WERI-Rb-1 (cell line): ENCODE results near the gene ATAD3B.
A peak's percentile ranks its signal among the peaks of the same experiment; 100 is the strongest.

Source experiments
- DNase-seq: peaks from one replicate; pipeline ENCODE4 v3.0.0-alpha.2; 2020
- H3K27ac ChIP-seq: fragments of 250-450 bp; sonication (Bioruptor Pico); 2 replicates; pipeline ENCODE4 v1.5.1; 2020; ENCODE audit warnings: mild to moderate bottlenecking, moderate library complexity
- H3K27me3 ChIP-seq: fragments of 250-450 bp; sonication (Bioruptor Pico); 2 replicates; pipeline ENCODE4 v1.5.1; 2021; ENCODE audit warnings: mild to moderate bottlenecking, low read depth, moderate library complexity; ENCODE audit not compliant: insufficient read depth, severe bottlenecking
- H3K36me3 ChIP-seq: fragments of 250-450 bp; sonication (Bioruptor Pico); 2 replicates; pipeline ENCODE4 v1.5.1; 2020; ENCODE audit warnings: mild to moderate bottlenecking, moderate library complexity
- H3K4me3 ChIP-seq: 2 replicates; pipeline ENCODE4 v1.5.1; 2011; ENCODE audit warnings: low read depth, mild to moderate bottlenecking, control low read depth, low read length
- H3K9me3 ChIP-seq: fragments of 250-450 bp; sonication (Bioruptor Pico); 2 replicates; pipeline ENCODE4 v1.5.1; 2021; ENCODE audit warnings: mild to moderate bottlenecking, moderate library complexity; ENCODE audit not compliant: severe bottlenecking
- CTCF ChIP-seq: IDR thresholded peaks from 2 replicates; pipeline ENCODE4 v1.5.1; 2011; ENCODE audit warnings: low read depth, mild to moderate bottlenecking, control low read depth, inconsistent platforms, low read length

Gene ATAD3B

DNA sequence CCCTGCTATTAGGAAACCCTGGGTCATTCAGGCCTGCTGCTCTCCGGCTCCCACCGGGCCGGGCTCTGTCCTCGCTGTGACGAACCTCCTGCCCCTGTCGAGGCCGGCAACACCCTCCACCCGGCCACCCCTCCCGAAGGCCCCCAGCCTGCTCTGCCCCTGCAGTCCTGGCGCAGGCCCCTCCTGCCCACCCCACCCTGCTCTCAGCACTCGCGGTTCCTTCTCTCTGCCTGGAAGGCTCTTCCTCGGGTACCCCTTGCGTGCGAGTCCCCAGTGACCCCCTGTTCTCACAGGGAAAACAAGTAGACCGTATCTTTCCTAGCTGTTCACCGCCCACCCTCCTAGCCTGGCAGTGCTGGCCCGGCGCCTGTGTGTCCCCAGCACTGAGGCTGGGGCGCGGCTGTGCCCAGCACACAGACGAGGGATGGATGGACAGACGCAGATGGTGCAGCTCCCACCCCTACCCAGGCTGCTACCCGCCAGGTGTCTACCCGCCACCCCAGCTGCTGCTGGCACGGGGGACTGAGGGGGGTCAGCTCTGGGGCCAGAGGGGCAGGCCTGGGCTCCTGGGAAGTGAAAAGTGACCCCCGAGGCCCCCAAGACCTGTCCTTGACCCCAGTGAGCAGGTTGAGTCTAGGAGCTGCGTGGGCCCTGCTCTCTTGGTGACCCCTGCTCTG lies 39.2 kb upstream of the ATAD3B start:
- no peak for DNase-seq
- H3K9me3 ChIP-seq, result no peaks in the 10 kb centered on the region
- H3K4me3 ChIP-seq, result no peak overlapping the region
- H3K27me3 ChIP-seq, result no peaks in the 10 kb centered on the region
- TF ChIP-seq CTCF, result no peak
- H3K36me3 ChIP-seq, result no peaks in the 10 kb centered on the region; the same call in 1 of the 2 replicates
- H3K27ac ChIP-seq, result peak overlapping the region; percentile 93

DNA sequence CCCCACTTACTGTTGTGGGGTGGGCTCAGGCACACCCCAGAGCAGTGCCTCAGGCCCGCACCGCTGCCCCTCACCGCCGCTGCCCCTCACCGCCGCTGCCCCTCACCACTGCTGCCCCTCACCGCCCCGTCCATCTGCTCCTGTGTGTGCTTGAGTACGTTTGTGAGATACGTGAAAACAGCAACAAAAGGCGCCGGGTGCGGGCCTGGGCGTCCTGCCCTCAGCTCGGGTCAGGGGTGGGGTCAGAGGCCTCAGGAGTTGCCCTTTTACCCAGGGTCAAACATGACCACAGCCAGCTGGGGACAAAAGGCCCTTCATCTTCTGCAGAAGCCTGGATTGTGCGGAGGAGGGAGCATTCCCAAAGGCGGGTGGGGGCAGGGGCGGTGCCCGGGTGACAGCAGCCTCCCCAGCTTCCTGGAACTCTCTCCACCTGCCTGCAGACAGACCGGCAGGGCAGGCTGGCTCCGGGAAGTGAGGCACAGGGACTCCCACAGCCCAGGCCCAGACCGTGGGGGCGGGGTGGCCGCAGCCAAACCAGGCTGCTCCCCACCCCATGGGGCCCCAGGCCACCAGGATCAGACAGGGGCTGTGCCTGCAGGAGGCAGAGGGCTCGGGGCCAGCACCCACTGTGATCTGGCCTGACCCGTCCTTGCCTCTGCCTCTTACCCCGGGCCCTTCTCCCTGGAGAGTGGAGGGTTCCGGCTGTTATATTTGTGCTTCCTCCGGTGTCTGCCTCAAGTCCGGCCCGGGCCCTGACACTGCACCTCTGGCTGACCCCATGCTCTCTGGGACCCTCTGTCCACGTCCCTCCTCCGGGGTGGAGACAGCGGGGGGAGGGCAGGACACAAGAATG lies 38.4 kb upstream of the ATAD3B start:
- H3K27ac ChIP-seq, result peak overlapping the region; percentile 93
- DNase-seq, result peak; percentile 82
- no peaks in the 10 kb centered on the region for H3K27me3 ChIP-seq
- TF ChIP-seq CTCF, result no peak
- no peak overlapping the region for H3K4me3 ChIP-seq
- H3K36me3 ChIP-seq, result no peaks in the 10 kb centered on the region; the same call in 1 of the 2 replicates
- no peaks in the 10 kb centered on the region for H3K9me3 ChIP-seq

DNA sequence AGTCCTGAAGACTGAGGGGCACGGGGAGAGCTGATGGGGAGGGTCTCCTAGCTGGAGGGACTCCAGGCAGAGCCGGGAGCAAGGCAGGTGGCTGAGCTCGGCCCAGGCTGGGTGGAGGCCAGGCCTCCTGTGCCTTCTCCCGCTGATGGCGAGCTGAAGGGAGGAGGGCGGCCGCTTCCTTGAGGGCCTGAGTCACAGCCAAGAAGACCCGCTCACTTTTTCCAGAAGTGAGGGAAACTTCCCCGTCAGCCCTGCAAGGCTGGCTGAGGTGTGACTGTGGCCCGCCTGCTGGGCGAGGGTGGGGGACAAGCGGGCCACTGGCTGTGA lies 37.8 kb upstream of the ATAD3B start:
- TF ChIP-seq CTCF, result no peak
- no peak overlapping the region for H3K4me3 ChIP-seq
- H3K27me3 ChIP-seq, result no peaks in the 10 kb centered on the region
- H3K27ac ChIP-seq, result peak overlapping the region; percentile 93
- no peak for DNase-seq
- H3K9me3 ChIP-seq, result no peaks in the 10 kb centered on the region
- H3K36me3 ChIP-seq, result no peaks in the 10 kb centered on the region; the same call in 1 of the 2 replicates

- H3K9me3 ChIP-seq, result no peaks in the 10 kb centered on the region
- DNase-seq, result no peak
- TF ChIP-seq CTCF, result no peak
- H3K36me3 ChIP-seq, result no peaks in the 10 kb centered on the region; the same call in 1 of the 2 replicates
- no peaks in the 10 kb centered on the region for H3K27me3 ChIP-seq
- H3K4me3 ChIP-seq, result no peak overlapping the region
- H3K27ac ChIP-seq, result peak overlapping the region; percentile 93
These were observed 37.3 kb upstream of the ATAD3B start for GRCh38 chr1:1434131-1434823.

- no peaks in the 10 kb centered on the region; the same call in 1 of the 2 replicates for H3K36me3 ChIP-seq
- H3K9me3 ChIP-seq, result no peaks in the 10 kb centered on the region
- peak overlapping the region; percentile 49; the same call in 1 of the 2 replicates for H3K27ac ChIP-seq
- DNase-seq, result no peak
- no peaks in the 10 kb centered on the region for H3K27me3 ChIP-seq
- TF ChIP-seq CTCF, result no peak
- H3K4me3 ChIP-seq, result peak overlapping the region; percentile 50; the same call in 1 of the 2 replicates
These were observed 36.8 kb upstream of the ATAD3B start for GRCh38 chr1:1434824-1435105.
